ENCODE results near the gene SLC38A5. TPM values are rescaled to one million over a fixed set of nuclear protein-coding genes. Genes with fewer than 3 reads are reported as not detected.

SLC38A5 gene
- total RNA-seq, 1 donor from 2014 or later: 21.5 TPM

GRCh38 chrX:48476919-48477318 lies 6.9 kb upstream of the SLC38A5 start:
- Histone ChIP-seq H3K36me3 (peaks cover 6% of the 10 kb centered on the region), H3K9me3 (no peaks in the 10 kb centered on the region), H3K27me3 (no peaks in the 10 kb centered on the region), H3K4me3 (peak overlapping the region; percentile 73), H3K27ac (peak overlapping the region; percentile 85), H3K4me1 (no peaks in the 10 kb centered on the region)
- ATAC-seq (no peak), DNase-seq (no peak)
- no peak for TF ChIP-seq CTCF (IDR thresholded peaks at IDR 0.05)
- intact Hi-C loops (cut with DNase I): no loop called here

GRCh38 chrX:48475774-48476577 lies 5.9 kb upstream of the SLC38A5 start, which contains the start of gene FTSJ1:
Gene FTSJ1, plus strand, starts transcription at chrX:48476199. Its CDS starts 1,849 bp downstream, at chrX:48478048.
- no peak for TF ChIP-seq CTCF (IDR thresholded peaks at IDR 0.05)
- intact Hi-C loops (cut with DNase I): no loop called here

GRCh38 chrX:48475296-48475695 lies 5.2 kb upstream of the SLC38A5 start:
- no peaks in the 10 kb centered on the region for H3K9me3 ChIP-seq
- no peaks in the 10 kb centered on the region for H3K4me1 ChIP-seq
- ATAC-seq (no peak), DNase-seq (no peak)
- H3K4me3 ChIP-seq: peak overlapping the region; percentile 73
- H3K27me3 ChIP-seq: no peaks in the 10 kb centered on the region
- H3K36me3 ChIP-seq: no peaks in the 10 kb centered on the region
- peak overlapping the region; percentile 85 for H3K27ac ChIP-seq
- intact Hi-C loops (cut with DNase I): no loop called here
- no peak for TF ChIP-seq CTCF (IDR thresholded peaks at IDR 0.05)

More at GRCh38 chrX:48475774-48476577, 5.9 kb upstream of the SLC38A5 start, which contains the start of gene FTSJ1:
- peak within 1 kb of the TSS; percentile 85 for H3K27ac ChIP-seq
- DNase-seq: peak; percentile 93
- H3K9me3 ChIP-seq: no peaks in the 10 kb centered on the region
- peak within 1 kb of the TSS; percentile 73 for H3K4me3 ChIP-seq
- H3K36me3 ChIP-seq: no peaks in the 10 kb centered on the region
- H3K27me3 ChIP-seq: no peaks in the 10 kb centered on the region
- no peaks in the 10 kb centered on the region for H3K4me1 ChIP-seq
- ATAC-seq: peak; percentile 99

- no peak for ATAC-seq
- H3K4me3 ChIP-seq: no peak overlapping the region
- H3K27me3 ChIP-seq: no peaks in the 10 kb centered on the region
- no peak overlapping the region for H3K27ac ChIP-seq
- no peak for DNase-seq
- TF ChIP-seq CTCF (IDR thresholded peaks at IDR 0.05): no peak
- H3K4me1 ChIP-seq: no peaks in the 10 kb centered on the region
- no peaks in the 10 kb centered on the region for H3K36me3 ChIP-seq
- intact Hi-C loops (cut with DNase I): no loop called here
- no peaks in the 10 kb centered on the region for H3K9me3 ChIP-seq
Measured at GRCh38 chrX:48474581-48474980, 4.5 kb upstream of the SLC38A5 start.

- Histone ChIP-seq H3K27me3 (no peaks in the 10 kb centered on the region), H3K36me3 (no peaks in the 10 kb centered on the region), H3K4me1 (no peaks in the 10 kb centered on the region), H3K4me3 (no peak overlapping the region), H3K9me3 (no peaks in the 10 kb centered on the region), H3K27ac (no peak overlapping the region)
- intact Hi-C loops (cut with DNase I): no loop called here
- ATAC-seq (no peak), DNase-seq (no peak)
- no peak for TF ChIP-seq CTCF (IDR thresholded peaks at IDR 0.05)
Measured at GRCh38 chrX:48474127-48474526, 4.1 kb upstream of the SLC38A5 start.

All from upper lobe of right lung (tissue), 1 donor.